Ramos (cell line): ENCODE data around the gene PLEKHG3.

Experiments used
- in situ Hi-C: fragments of 300-500 bp; cut with MboI; formaldehyde crosslinking; loops from one replicate; pipeline ENCODE4 v1.14.3; 2022; ENCODE audit warnings: low sequenced_read_pairs; ENCODE audit not compliant: unreplicated experiment

PLEKHG3 gene

GRCh38 chr14:64741961-64742360 is 37.7 kb downstream of the PLEKHG3 start:
- in situ Hi-C loops = no loop called here

GRCh38 chr14:64743061-64743460 is 38.8 kb downstream of the PLEKHG3 start:
- in situ Hi-C loops = no loop called here

- in situ Hi-C loops = no loop called here
Measured at GRCh38 chr14:64745511-64746091, 41.4 kb downstream of the PLEKHG3 start.

- in situ Hi-C loops = no loop called here
Measured at GRCh38 chr14:64746298-64747250, 42.4 kb downstream of the PLEKHG3 start.

GRCh38 chr14:64747327-64747726 is 43.1 kb downstream of the PLEKHG3 start:
- in situ Hi-C loops = no loop called here

GRCh38 chr14:64748521-64748920 is 44.3 kb downstream of the PLEKHG3 start:
- in situ Hi-C loops = no loop called here

- in situ Hi-C loops = no loop called here
Measured at GRCh38 chr14:64748995-64749714, 44.9 kb downstream of the PLEKHG3 start.

- in situ Hi-C loops = no loop called here
Measured at GRCh38 chr14:64752909-64753308, 48.7 kb downstream of the PLEKHG3 start.

- in situ Hi-C loops = no loop called here
Measured at GRCh38 chr14:64753374-64753773, 49.1 kb downstream of the PLEKHG3 start.

- in situ Hi-C loops = no loop called here
Measured at GRCh38 chr14:64753999-64754398, 49.8 kb downstream of the PLEKHG3 start.

GRCh38 chr14:64754685-64755084 is 50.5 kb downstream of the PLEKHG3 start:
- in situ Hi-C loops = no loop called here

GRCh38 chr14:64755781-64756221 is 51.6 kb downstream of the PLEKHG3 start:
- in situ Hi-C loops = no loop called here

GRCh38 chr14:64756712-64757111 is 52.5 kb downstream of the PLEKHG3 start:
- in situ Hi-C loops = no loop called here

- in situ Hi-C loops = no loop called here
Measured at GRCh38 chr14:64757601-64758000, 53.4 kb downstream of the PLEKHG3 start.

GRCh38 chr14:64758025-64758521 is 53.8 kb downstream of the PLEKHG3 start:
- in situ Hi-C loops = no loop called here

- in situ Hi-C loops = no loop called here
Measured at GRCh38 chr14:64758691-64759554, 54.7 kb downstream of the PLEKHG3 start.

GRCh38 chr14:64759555-64759938 is 55.3 kb downstream of the PLEKHG3 start:
- in situ Hi-C loops = no loop called here

GRCh38 chr14:64760146-64760755 is 56.0 kb downstream of the PLEKHG3 start:
- in situ Hi-C loops = loop anchor here (10.0 kb wide), 1 partner anchor 415 kb away; no protein-coding TSS in a partner anchor

GRCh38 chr14:64760916-64761315 is 56.7 kb downstream of the PLEKHG3 start:
- in situ Hi-C loops = loop anchor here (10.0 kb wide), 1 partner anchor 416 kb away; no protein-coding TSS in a partner anchor
